H4 (cell line): ENCODE measurements around the gene SLC39A9. TPM values are rescaled to one million over a fixed set of nuclear protein-coding genes. Genes with fewer than 3 reads are reported as not detected.

Experiments used
- DNase-seq: peaks from one replicate; pipeline ENCODE4 v3.0.0-alpha.2; 2015; ENCODE audit warnings: low spot score
- total RNA-seq: library from RNA; depleted of rRNA; stranded (reverse); fragments of >200 nt; shearing (Covaris generic); gene quantifications from 2 replicates; pipeline ENCODE4 v1.2.3, GENCODE V29; 2014; rRNA removed

SLC39A9 gene
- 107 and 119 TPM in 2 replicates for total RNA-seq

DNA sequence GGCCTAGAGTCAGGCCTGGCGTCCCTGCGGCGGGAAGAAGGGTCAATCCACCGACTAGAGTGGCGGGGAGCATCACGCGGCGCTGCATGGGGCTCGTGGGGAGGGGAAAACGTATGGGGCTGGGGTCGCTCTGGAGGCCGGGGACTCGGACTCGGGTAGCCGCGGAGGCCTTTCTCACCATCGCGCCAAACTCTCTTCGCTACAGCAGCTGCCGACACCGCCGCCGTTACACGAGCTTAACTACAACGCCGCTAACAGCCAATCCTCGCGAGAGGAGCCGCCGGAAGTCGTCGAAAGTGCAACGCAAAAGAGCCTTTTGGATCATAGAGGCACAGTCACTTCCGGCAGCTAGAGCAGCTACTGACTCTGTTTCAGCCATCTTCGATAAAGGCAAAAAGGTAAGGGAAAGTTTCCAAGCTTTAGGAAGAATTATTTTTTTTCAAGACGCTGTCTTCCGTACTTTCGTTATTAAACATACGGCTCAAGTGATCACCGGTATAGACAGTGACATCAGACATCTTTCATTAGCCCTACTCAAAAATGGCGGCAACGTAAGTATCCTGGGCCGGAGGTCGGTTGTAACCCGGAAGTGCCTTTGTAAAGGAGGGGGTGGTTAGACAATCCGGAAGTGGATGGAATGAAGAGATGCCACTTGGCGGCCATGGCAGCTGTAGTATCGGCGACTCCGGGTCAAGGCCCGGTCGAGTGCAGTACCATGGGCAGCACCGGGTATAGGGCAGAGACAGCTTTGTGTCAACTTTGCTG, at the start of gene SLC39A9, which contains the start of gene ERH:
Gene SLC39A9 (plus strand): TSS at position 640 of the 765 bp plus-strand sequence. CDS start 678 bp downstream, outside the sequence.
Gene ERH (minus strand): TSS at position 247 of the 765 bp plus-strand sequence. CDS start 66 bp downstream, at position 181.
- peak; percentile 95 for DNase-seq

- DNase-seq, result no peak
Observed at GRCh38 chr14:69349091-69349777, 49.3 kb upstream of the SLC39A9 start.

GRCh38 chr14:69350892-69351291, 47.6 kb upstream of the SLC39A9 start:
- DNase-seq, result no peak

DNA sequence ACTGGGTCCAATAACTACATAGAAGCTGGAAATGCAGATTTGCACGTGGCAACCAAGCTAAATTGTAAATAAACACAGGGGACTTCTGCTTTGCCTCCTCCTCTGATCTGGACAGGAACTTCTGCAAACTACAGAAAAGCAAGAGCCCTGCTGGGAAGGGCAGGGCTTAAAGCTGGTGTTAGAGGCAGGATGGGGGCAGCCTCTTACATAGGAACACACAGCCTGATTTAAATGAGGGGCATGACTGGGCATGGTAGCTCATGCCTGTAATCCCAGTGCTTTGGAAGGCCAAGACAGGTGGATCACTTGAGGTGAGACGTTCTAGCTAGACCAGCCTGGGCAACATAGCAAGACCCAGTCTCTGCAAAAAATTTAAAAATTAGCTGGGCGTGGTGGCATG, 47.1 kb upstream of the SLC39A9 start:
- no peak for DNase-seq

DNA sequence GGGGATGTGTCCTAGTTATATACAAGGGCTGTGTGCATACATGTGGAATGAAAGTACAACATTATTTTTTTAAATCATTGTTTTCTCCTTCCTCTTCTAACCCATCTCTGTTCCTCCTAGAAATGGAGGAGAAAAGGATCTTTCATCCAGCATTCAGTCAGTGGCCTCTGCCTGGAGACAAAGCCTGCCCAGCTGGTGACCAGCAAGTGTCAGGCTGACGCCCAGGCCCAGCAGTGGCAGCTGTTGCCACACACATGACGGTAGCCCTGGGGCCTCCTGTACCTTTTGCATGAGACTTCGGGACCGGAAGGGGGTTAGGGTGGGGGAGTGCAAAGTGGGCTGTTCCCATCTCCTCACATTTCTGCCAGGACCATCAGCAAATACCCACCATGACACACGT, 46.6 kb upstream of the SLC39A9 start:
- DNase-seq, result no peak

GRCh38 chr14:69353168-69353567, 45.3 kb upstream of the SLC39A9 start:
- DNase-seq, result no peak

DNA sequence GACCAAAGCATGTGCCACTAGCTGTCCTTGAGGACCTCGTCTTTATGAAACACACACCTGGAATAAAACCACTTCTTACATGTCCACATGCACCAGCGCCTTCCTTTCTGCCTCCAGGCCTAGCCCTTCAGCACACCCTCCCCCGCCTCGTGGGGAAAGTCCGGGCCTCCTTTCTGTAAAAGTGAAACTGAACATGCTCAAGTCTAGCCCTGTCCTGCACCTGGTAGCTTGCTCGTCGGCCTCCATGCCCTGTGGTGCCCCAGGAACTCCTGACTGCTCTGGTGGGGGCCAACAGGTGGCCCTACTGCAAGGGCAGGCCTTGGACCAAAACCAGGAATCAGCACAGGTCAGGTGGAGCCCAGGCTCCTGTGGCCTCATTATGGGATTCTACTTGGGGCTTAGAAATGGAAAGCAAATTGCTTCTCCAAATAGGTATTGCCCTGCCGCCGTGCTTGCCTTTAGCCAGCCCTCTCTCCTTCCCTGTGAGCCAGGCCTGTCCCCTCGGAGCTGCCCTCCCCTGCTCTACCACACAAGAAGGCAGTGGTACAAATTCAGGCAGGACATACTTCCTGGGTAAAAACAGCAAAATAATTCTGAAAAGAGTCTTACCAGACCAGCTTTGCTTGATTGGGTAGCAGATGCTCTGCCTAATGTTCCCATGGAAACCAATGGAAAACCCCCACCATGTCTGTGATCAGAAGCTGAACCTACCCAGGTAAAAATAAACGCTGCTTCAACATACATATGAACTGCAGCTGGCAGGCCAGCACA, 43.9 kb upstream of the SLC39A9 start:
- no peak for DNase-seq

DNA sequence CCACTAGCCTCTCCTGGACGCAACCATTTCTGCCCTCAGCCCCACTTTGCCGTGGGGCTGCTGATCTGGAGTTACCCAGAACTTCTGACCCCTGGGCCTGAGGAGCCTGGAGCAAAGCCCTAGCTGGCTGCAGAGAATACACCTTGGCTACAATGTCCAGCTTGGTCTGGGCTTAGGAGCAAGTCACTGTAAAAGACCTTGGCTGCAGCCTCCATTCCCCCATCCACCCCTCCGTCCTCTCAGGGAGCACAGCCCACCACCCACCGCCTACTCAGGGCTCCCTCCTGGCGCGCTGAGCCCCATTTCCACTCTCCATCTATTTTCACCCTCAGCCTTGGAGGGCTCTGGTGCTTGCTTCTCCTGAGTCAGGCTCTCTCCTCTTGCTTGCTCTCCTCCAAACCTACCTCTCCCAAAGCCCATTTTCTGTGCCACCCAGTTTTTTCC, 43.3 kb upstream of the SLC39A9 start:
- no peak for DNase-seq

DNA sequence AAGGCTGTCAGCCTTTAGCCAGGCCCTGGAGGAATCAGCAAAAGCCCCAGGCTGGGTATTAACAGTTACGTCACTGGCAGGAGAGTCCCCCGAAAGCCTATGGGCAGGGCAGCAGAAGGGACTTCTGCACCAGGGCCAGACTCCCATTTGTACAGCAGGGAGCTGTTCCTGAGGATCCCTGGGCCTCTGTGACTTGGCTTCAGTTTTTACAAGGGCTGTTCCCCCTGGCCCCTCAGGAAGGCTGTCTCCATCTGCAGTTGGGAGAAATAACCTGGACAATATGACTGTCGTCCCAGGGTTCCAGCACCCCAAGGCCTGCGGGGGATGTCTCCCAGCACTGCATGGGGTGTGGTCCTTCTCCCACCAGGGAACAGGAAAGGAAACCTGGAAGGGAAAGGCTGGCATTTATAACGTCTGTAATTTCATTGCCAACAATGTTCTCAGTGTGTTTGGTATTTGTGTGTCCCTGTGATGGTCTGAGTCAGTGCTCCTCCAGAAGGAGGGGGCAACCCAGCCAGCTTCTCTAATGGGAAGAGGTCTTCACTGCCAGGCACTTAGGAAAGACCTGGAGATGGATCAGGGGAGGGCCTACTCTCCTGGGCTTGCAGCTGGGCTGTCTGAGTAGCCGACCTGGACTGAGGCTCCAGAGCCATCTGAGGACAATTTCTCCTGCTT, 42.7 kb upstream of the SLC39A9 start:
- no peak for DNase-seq

GRCh38 chr14:69356903-69357543, 41.5 kb upstream of the SLC39A9 start:
- DNase-seq, result no peak

GRCh38 chr14:69357544-69358200, 40.8 kb upstream of the SLC39A9 start:
- no peak for DNase-seq

GRCh38 chr14:69358233-69358963, 40.1 kb upstream of the SLC39A9 start:
- DNase-seq, result no peak

DNA sequence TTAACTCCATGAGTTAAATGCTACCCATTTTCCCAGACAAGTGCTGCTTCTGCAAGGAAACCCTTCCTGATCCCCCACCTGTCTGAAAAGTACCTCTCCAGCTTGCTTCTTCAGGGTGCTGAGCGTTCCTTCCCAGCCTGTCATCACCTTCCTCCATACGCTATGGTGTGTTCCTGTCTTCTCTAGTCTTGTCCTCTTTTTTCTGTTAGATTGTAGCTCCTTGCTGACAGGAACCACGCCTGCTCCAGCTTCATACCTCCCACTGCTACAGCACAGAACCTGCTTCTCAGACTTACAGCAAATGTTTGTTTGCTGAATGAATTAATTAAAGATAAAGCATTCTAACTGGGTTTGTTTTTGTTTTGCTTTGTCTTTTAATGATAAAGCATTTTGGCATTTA, 39.5 kb upstream of the SLC39A9 start:
- DNase-seq, result no peak

GRCh38 chr14:69360438-69361108, 37.9 kb upstream of the SLC39A9 start:
- DNase-seq, result no peak

GRCh38 chr14:69363055-69363454, 35.4 kb upstream of the SLC39A9 start:
- no peak for DNase-seq

DNA sequence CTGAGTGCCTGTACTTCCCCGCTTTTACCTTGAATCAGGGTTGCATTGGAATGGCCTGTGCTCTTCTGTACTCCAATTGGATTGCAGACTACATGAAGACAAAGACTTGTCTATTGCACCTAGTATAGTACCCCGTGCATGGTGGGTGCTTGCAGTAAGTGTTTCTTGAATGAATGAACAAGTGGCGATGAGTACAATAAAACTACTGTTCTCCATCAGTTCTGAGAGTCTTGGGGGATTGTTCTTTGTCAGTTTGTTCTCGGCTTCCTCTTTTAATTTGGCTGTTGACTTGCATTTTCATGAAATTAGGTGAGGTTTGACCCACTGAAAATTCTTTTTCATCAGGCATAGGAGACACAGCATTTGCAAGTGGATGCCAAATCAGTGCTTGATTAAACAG, 34.5 kb upstream of the SLC39A9 start:
- no peak for DNase-seq

DNA sequence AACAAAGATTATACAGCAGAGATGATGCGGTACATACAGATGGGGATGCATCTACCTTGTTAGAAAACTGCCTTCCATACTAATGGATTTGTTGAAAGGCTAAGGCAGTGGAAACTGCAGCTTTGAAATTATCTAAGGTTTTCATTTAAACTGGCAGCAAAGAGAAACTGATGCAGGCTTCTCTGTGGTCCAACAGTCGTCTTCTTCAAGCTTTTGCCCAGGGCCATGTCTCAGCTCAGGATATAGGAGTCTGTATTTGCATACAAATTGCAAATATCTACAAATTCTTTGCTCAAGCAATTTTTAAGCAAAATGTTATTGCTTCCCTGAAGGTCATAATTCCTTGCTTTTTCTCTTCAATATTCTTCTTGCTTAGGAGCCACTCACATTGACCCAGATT, 34.1 kb upstream of the SLC39A9 start:
- no peak for DNase-seq

- DNase-seq, result no peak
Observed at GRCh38 chr14:69366069-69366468, 32.4 kb upstream of the SLC39A9 start.

DNA sequence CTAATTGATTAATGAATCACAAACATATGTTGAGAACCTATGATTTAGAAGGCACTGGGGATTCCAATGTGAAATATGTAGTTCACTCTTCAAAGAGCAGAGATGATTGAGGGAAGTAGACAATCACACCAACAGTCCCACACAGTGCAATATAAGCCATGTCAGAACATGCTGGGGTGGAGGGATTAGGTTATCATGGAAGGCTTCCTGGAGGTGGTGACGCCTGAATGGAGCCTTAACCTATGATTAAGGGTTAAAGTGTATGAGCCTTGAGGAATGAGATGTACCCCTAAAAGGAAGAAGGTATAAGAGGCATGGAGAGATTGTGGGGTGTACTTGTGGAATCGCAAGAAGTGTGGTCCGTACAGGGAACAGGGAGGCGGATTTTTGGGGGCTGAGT, 31.7 kb upstream of the SLC39A9 start:
- DNase-seq, result no peak
